Suprapubic skin (tissue), 4 donors: ENCODE measurements around the gene DCDC2B.

Experiments
- CTCF ChIP-seq, 2 donors: fragments of 200-600 bp in 1 of 2; fragments of 450-650 bp in 1 of 2; sonication (generic) in 1 of 2; IDR thresholded peaks; one replicate each; pipeline ENCODE4 v1.5.1; 2016 to 2019; ENCODE audit warnings: antibody characterized with exemption in 2 of 2, mild to moderate bottlenecking in 1 of 2, moderate library complexity in 1 of 2
- EP300 ChIP-seq: sonication (generic); formaldehyde crosslinking; IDR thresholded peaks from one replicate; pipeline ENCODE4 v1.6.1; 2017; ENCODE audit warnings: antibody characterized with exemption
- POLR2A ChIP-seq, 2 donors: fragments of 450-650 bp; IDR thresholded peaks; one replicate each; pipeline ENCODE4 v1.6.1; 2017; ENCODE audit warnings: antibody characterized with exemption in 2 of 2, mild to moderate bottlenecking in 2 of 2, moderate library complexity in 2 of 2
- POLR2AphosphoS5 ChIP-seq, 3 donors: sonication (generic); formaldehyde crosslinking; IDR thresholded peaks; one replicate each; pipeline ENCODE4 v1.6.1; 2017; ENCODE audit warnings: antibody characterized with exemption in 3 of 3

- no peak for TF ChIP-seq POLR2A (IDR thresholded peaks at IDR 0.05)
- no peak for TF ChIP-seq CTCF (IDR thresholded peaks at IDR 0.05)
- TF ChIP-seq EP300 = no peak
- TF ChIP-seq POLR2AphosphoS5 (IDR thresholded peaks at IDR 0.05) = no peak
Observed at GRCh38 chr1:32224285-32224684, 15.4 kb downstream of the DCDC2B start.
